ENCODE measurements around the gene MAMSTR. TPM values are rescaled to one million over a fixed set of nuclear protein-coding genes. Genes with fewer than 3 reads are reported as not detected.
"Not testable (repeated sequence)": the region's sequence is repeated elsewhere in the genome, so short reads cannot be mapped to it uniquely, and the experiment has no call there.

MAMSTR gene
- total RNA-seq, 1 donor from 2014 or later = 1.3 TPM

DNA sequence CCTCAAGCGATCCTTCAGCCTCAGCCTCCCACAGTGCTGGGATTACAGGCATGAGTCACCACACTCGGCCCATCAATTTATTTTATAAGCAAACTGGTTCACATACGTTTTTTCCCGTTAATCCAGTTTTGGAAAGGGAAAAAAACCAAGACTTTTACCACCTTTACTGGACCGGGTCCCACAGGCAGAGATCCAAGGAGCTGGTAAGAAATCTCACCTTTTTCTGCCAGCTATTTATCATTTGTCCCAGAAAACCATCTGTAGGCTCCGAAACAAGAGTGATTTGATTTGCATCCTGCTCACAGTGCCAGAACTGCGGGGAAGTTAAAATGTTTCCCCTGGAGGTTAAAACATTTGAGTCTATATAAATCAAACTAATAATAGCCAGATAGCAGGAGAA is 30.1 kb downstream of the MAMSTR start:
- Mint-ChIP-seq H3K4me1 (ENCODE audit: unreplicated experiment) (peaks cover 2% of the 10 kb centered on the region), H3K27ac (ENCODE audit: unreplicated experiment) (no peak overlapping the region), H3K36me3 (ENCODE audit: unreplicated experiment) (no peaks in the 10 kb centered on the region), H3K4me3 (ENCODE audit: unreplicated experiment) (no peak overlapping the region), H3K27me3 (ENCODE audit: unreplicated experiment) (no peaks in the 10 kb centered on the region), H3K9me3 (ENCODE audit: unreplicated experiment) (no peaks in the 10 kb centered on the region)
- no peak for DNase-seq (ENCODE audit: extremely low spot score, unreplicated experiment)
- TF ChIP-seq, protein P1, sequence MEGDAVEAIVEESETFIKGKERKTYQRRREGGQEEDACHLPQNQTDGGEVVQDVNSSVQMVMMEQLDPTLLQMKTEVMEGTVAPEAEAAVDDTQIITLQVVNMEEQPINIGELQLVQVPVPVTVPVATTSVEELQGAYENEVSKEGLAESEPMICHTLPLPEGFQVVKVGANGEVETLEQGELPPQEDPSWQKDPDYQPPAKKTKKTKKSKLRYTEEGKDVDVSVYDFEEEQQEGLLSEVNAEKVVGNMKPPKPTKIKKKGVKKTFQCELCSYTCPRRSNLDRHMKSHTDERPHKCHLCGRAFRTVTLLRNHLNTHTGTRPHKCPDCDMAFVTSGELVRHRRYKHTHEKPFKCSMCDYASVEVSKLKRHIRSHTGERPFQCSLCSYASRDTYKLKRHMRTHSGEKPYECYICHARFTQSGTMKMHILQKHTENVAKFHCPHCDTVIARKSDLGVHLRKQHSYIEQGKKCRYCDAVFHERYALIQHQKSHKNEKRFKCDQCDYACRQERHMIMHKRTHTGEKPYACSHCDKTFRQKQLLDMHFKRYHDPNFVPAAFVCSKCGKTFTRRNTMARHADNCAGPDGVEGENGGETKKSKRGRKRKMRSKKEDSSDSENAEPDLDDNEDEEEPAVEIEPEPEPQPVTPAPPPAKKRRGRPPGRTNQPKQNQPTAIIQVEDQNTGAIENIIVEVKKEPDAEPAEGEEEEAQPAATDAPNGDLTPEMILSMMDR (IDR thresholded peaks at IDR 0.05) = no peak

DNA sequence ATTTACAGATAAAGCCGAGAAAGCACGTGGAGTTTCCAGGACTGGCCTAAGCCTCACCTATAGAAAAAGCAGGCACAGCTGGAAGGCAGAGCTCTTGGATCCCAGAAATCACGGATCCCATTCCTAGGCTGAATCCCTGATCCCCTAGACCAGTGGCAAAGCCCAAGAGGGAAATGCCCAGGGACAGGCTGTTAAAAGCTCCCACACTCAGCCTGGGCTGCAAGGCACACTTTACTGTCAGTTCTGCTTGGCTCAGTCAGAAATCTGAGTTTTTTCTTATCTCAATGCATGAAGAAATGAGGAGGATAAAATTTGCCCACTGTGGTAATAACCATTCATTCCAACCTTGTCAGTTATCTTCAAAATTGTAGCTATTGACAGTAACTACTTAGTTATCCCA is 31.7 kb downstream of the MAMSTR start:
- Mint-ChIP-seq H3K27me3 (ENCODE audit: unreplicated experiment) (no peaks in the 10 kb centered on the region), H3K4me3 (ENCODE audit: unreplicated experiment) (no peak overlapping the region), H3K4me1 (ENCODE audit: unreplicated experiment) (no peaks in the 10 kb centered on the region), H3K27ac (ENCODE audit: unreplicated experiment) (no peak overlapping the region), H3K9me3 (ENCODE audit: unreplicated experiment) (no peaks in the 10 kb centered on the region), H3K36me3 (ENCODE audit: unreplicated experiment) (no peaks in the 10 kb centered on the region)
- TF ChIP-seq, protein P1 (IDR thresholded peaks at IDR 0.05) = no peak
- no peak for DNase-seq (ENCODE audit: extremely low spot score, unreplicated experiment)

DNA sequence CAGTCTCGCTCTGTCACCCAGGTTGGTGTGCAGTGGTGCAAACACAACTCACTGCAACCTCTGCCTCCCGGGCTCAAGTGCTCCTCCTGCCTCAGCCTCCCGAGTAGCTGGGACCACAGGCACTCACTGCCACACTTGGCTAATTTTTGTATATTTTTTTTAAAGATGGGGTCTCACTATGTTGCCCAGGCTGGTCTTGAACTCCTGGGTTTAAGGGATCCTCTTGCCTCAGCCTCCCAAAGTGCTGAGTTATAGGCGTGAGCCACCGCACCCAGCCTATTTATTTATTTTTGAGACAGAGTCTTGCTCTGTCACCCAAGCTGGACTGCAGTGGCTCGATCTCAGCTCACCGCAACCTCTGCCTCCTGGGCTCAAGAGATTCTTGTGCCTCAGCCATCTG is 32.9 kb downstream of the MAMSTR start:
- DNase-seq (ENCODE audit: extremely low spot score, unreplicated experiment); H3K4me1 Mint-ChIP-seq (ENCODE audit: unreplicated experiment); H3K27ac Mint-ChIP-seq (ENCODE audit: unreplicated experiment): not testable (repeated sequence)

DNA sequence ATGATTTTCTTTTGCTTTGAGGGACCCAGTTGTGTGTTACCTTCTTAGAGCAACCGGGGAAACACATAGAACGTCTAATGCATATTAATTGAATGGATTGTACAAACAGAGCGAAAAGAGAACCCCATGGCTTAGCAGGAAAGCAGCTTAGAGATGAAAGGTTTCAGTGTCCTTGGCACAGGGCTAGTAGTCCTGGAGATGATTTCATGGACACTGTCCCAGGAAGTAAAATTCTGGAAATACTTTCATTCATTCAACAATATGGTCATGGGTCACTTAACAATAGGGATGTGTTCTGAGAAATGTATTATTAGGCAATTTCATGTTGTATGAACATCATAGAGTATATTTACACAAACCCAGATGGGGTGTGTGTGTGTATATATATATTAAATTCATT is 33.4 kb downstream of the MAMSTR start:
- H3K27ac Mint-ChIP-seq (ENCODE audit: unreplicated experiment) = no peak overlapping the region
- no peak overlapping the region for H3K4me3 Mint-ChIP-seq (ENCODE audit: unreplicated experiment)
- no peak for DNase-seq (ENCODE audit: extremely low spot score, unreplicated experiment)
- H3K27me3 Mint-ChIP-seq (ENCODE audit: unreplicated experiment) = no peaks in the 10 kb centered on the region
- no peaks in the 10 kb centered on the region for H3K4me1 Mint-ChIP-seq (ENCODE audit: unreplicated experiment)
- no peaks in the 10 kb centered on the region for H3K36me3 Mint-ChIP-seq (ENCODE audit: unreplicated experiment)
- no peaks in the 10 kb centered on the region for H3K9me3 Mint-ChIP-seq (ENCODE audit: unreplicated experiment)
- TF ChIP-seq, protein P1 (IDR thresholded peaks at IDR 0.05) = no peak

More for the DNA sequence above, 32.9 kb downstream of the MAMSTR start:
- H3K36me3 Mint-ChIP-seq (ENCODE audit: unreplicated experiment); H3K9me3 Mint-ChIP-seq (ENCODE audit: unreplicated experiment); H3K4me3 Mint-ChIP-seq (ENCODE audit: unreplicated experiment); H3K27me3 Mint-ChIP-seq (ENCODE audit: unreplicated experiment): not testable (repeated sequence)

DNA sequence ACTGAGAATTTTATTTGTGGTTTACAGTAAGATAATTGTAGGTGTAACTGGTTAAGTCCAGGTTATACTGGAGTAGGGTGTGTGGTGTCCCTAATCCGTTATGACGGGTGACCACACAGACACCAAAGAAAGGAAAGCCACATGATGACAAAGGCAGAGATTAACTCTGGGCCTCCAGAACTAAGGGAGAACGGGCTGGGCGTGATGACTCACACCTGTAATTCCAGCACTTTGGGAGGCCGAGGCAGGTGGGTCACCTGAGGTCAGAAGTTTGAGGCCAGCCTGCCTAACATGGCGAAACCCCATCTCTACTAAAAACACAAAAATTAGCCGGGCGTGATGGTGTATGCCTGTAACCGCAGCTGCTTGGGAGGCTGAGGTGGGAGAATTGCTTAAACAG is 33.9 kb downstream of the MAMSTR start:
- no peak overlapping the region for H3K4me3 Mint-ChIP-seq (ENCODE audit: unreplicated experiment)
- H3K4me1 Mint-ChIP-seq (ENCODE audit: unreplicated experiment) = no peaks in the 10 kb centered on the region
- H3K27me3 Mint-ChIP-seq (ENCODE audit: unreplicated experiment) = no peaks in the 10 kb centered on the region
- H3K27ac Mint-ChIP-seq (ENCODE audit: unreplicated experiment) = no peak overlapping the region
- no peaks in the 10 kb centered on the region for H3K9me3 Mint-ChIP-seq (ENCODE audit: unreplicated experiment)
- DNase-seq (ENCODE audit: extremely low spot score, unreplicated experiment) = no peak
- no peaks in the 10 kb centered on the region for H3K36me3 Mint-ChIP-seq (ENCODE audit: unreplicated experiment)
- TF ChIP-seq, protein P1 (IDR thresholded peaks at IDR 0.05) = no peak

DNA sequence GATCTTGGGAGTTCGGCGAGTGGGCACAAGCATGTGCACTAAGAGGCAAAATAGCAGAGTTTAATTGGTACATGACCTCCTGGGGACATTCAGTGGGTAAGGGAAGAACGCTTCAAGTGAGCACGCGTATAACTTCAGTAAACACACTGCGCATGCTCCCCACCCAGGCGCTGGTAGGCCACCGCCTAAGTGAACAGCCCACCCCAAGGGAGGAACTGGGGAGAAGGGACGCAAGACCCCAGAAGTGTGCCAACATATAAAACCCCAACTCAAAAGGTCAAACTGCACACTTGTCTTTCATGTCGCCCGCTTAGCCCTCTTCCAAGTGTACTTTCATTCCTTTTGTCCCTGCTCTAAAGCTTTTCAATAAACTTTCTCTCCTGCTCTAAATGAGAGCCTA is 36.2 kb downstream of the MAMSTR start:
- no peaks in the 10 kb centered on the region for H3K4me1 Mint-ChIP-seq (ENCODE audit: unreplicated experiment)
- no peak for DNase-seq (ENCODE audit: extremely low spot score, unreplicated experiment)
- no peak overlapping the region for H3K27ac Mint-ChIP-seq (ENCODE audit: unreplicated experiment)
- H3K9me3 Mint-ChIP-seq (ENCODE audit: unreplicated experiment) = no peaks in the 10 kb centered on the region
- no peak overlapping the region for H3K4me3 Mint-ChIP-seq (ENCODE audit: unreplicated experiment)
- no peaks in the 10 kb centered on the region for H3K36me3 Mint-ChIP-seq (ENCODE audit: unreplicated experiment)
- TF ChIP-seq, protein P1 (IDR thresholded peaks at IDR 0.05) = no peak
- no peaks in the 10 kb centered on the region for H3K27me3 Mint-ChIP-seq (ENCODE audit: unreplicated experiment)

All from osteocyte (in vitro differentiated cells).